A549 (cell line): Measurements from ENCODE around the gene PRODH. TPM values are rescaled to one million over a fixed set of nuclear protein-coding genes. Genes with fewer than 3 reads are reported as not detected.
"Not testable (repeated sequence)": the region's sequence is repeated elsewhere in the genome, so short reads cannot be mapped to it uniquely, and the experiment has no call there.

Source experiments
- ATAC-seq, 2 experiments: fragments of 200-7000 bp in 1 of 2; fragments of >200 bp in 1 of 2; cut with Nextera tagmentation in 1 of 2; cut with Tn5 transposase in 1 of 2; 3 replicates each; pipeline versions ENCODE4 v1.8.0 to v1.9.1; 2018 to 2020; ENCODE audit warnings: mild to moderate bottlenecking in 1 of 2, moderate library complexity in 1 of 2
- CTCF ChIA-PET: fragments of 300-600 bp; sonication (Branson Sonifier 250); formaldehyde crosslinking; extraction: SDS; loops from one replicate; lab custom pipeline; 2021; ENCODE audit warnings: antibody characterized with exemption, inconsistent platforms; lab: Yijun Ruan, JAX
- POLR2A ChIA-PET: fragments of 350-600 bp; formaldehyde crosslinking; extraction: SDS; loops from one replicate; lab custom pipeline; 2021; ENCODE audit warnings: antibody characterized with exemption, inconsistent platforms; lab: Yijun Ruan, JAX
- DNase-seq, 2 experiments: peaks; one replicate each; pipeline versions ENCODE4 v3.0.0 to v3.0.0-alpha.2; 2011 to 2016; ENCODE audit warnings: low read depth in 1 of 2, low spot score in 1 of 2
- FAIRE-seq: peaks from 2 replicates; lab custom pipeline; 2011; peaks lifted over from hg19 to GRCh38; lab: Jason Lieb, UNC
- H3K27ac ChIP-seq, 2 experiments: fragments of >200 bp; sonication (Bioruptor Twin); formaldehyde crosslinking; 3 replicates each; pipeline ENCODE4 v1.5.1; 2016 to 2017
- H3K4me1 ChIP-seq: fragments of >200 bp; sonication (Bioruptor Twin); formaldehyde crosslinking; 3 replicates; pipeline ENCODE4 v1.6.1; 2016
- H3K4me2 ChIP-seq: fragments of >200 bp; sonication (Bioruptor Twin); formaldehyde crosslinking; 3 replicates; pipeline ENCODE4 v1.6.1; 2016
- H3K4me3 ChIP-seq: fragments of >200 bp; sonication (Bioruptor Twin); formaldehyde crosslinking; 3 replicates; pipeline ENCODE4 v1.5.1; 2016
- H3K9me3 ChIP-seq: fragments of >200 bp; sonication (Bioruptor Twin); formaldehyde crosslinking; 3 replicates; pipeline ENCODE4 v1.6.1; 2016
- CHD2 ChIP-seq: fragments of 150-350 bp; IDR thresholded peaks from 2 replicates; pipeline ENCODE4 v1.6.1; 2014; ENCODE audit warnings: low read length; ENCODE audit not compliant: partially characterized antibody
- EHF ChIP-seq: fragments of 250-450 bp; sonication (Bioruptor Pico); IDR thresholded peaks from 2 replicates; pipeline ENCODE4 v1.5.0; 2020; ENCODE audit warnings: mild to moderate bottlenecking
- FOSL2 ChIP-seq, 2 experiments: fragments of 450-650 bp in 1 of 2; fragments of >200 bp in 1 of 2; sonication (Bioruptor Twin) in 1 of 2; formaldehyde crosslinking; IDR thresholded peaks; 2 replicates each; pipeline versions ENCODE4 v1.5.0 to v1.6.1; 2016 to 2020; ENCODE audit warnings: mild to moderate bottlenecking in 1 of 2, moderate library complexity in 1 of 2
- HEYL ChIP-seq: fragments of 250-450 bp; sonication (Bioruptor Pico); IDR thresholded peaks from 2 replicates; pipeline ENCODE4 v1.8.0; 2021; ENCODE audit warnings: mild to moderate bottlenecking, moderate library complexity
- KDM1A ChIP-seq: fragments of 200-600 bp; sonication (generic); IDR thresholded peaks from 2 replicates; pipeline ENCODE4 v1.6.1; 2016; ENCODE audit warnings: low read depth, mild to moderate bottlenecking
- KDM5A ChIP-seq: fragments of 200-600 bp; sonication (generic); IDR thresholded peaks from 2 replicates; pipeline ENCODE4 v1.6.1; 2016; ENCODE audit warnings: antibody characterized with exemption, mild to moderate bottlenecking
- MAZ ChIP-seq: fragments of 150-350 bp; IDR thresholded peaks from 2 replicates; pipeline ENCODE4 v1.6.1; 2014; ENCODE audit warnings: antibody characterized with exemption, low read depth, low read length, borderline replicate concordance
- NPAS2 ChIP-seq: fragments of 250-450 bp; sonication (Bioruptor Pico); IDR thresholded peaks from 2 replicates; pipeline ENCODE4 v1.8.0; 2022; ENCODE audit warnings: mild to moderate bottlenecking, moderate library complexity, borderline replicate concordance
- NR3C1 ChIP-seq: fragments of >200 bp; sonication (Bioruptor Twin); formaldehyde crosslinking; IDR thresholded peaks from 3 replicates; pipeline ENCODE4 v1.6.1; 2017
- POLR2A ChIP-seq: IDR thresholded peaks from 2 replicates; pipeline ENCODE4 v1.6.1; 2012; ENCODE audit warnings: mild to moderate bottlenecking, low read length
- RAD21 ChIP-seq, 2 experiments: fragments of >200 bp in 1 of 2; sonication (Bioruptor Twin) in 1 of 2; formaldehyde crosslinking in 1 of 2; IDR thresholded peaks in 1 of 2; conservative IDR thresholded peaks in 1 of 2; 2 replicates in 1 of 2; 3 replicates in 1 of 2; pipeline ENCODE4 v1.6.1; 2012 to 2018; ENCODE audit warnings: inconsistent platforms in 1 of 2
- RNF2 ChIP-seq: fragments of 200-600 bp; sonication (generic); IDR thresholded peaks from 2 replicates; pipeline ENCODE4 v1.6.1; 2016; ENCODE audit warnings: low read depth, mild to moderate bottlenecking, antibody characterized with exemption, moderate library complexity, borderline replicate concordance
- SMC3 ChIP-seq: fragments of >200 bp; sonication (Bioruptor Twin); formaldehyde crosslinking; IDR thresholded peaks from 3 replicates; pipeline ENCODE4 v1.6.1; 2018; ENCODE audit warnings: inconsistent platforms
- SREBF2 ChIP-seq: fragments of 450-650 bp; IDR thresholded peaks from 2 replicates; pipeline ENCODE4 v1.6.1; 2014; ENCODE audit warnings: mild to moderate bottlenecking, moderate library complexity
- TP53 ChIP-seq: fragments of 250-450 bp; sonication (Bioruptor Pico); IDR thresholded peaks from 2 replicates; pipeline ENCODE4 v1.5.0; 2021; ENCODE audit warnings: mild to moderate bottlenecking, moderate library complexity
- ZC3H11A ChIP-seq: fragments of 450-650 bp; IDR thresholded peaks from 2 replicates; pipeline ENCODE4 v1.6.1; 2014; ENCODE audit warnings: antibody characterized with exemption, mild to moderate bottlenecking
- WGBS: methylation state at CpG from one replicate; pipeline ENCODE4 v1.1.6; 2017; ENCODE audit errors: missing lambda C conversion rate; 5-methylcytosine and 5-hydroxymethylcytosine counted together
- polyA plus RNA-seq, 4 experiments: library from polyadenylated mRNA; depleted of rRNA in 3 of 4; stranded (reverse); fragments of >200 nt; fragmentation: RNase III in 1 of 4; extraction: RNeasy Plus Mini Kit Qiagen cat#74134 plus additional on column Dnase treatment in 1 of 4; gene quantifications; 2 replicates in 3 of 4; 3 replicates in 1 of 4; pipeline ENCODE4 v1.2.3, GENCODE V29; 2011 to 2017
- TF ChIP-seq, protein P1 (sequence below): fragments of >200 bp; sonication (Bioruptor Twin); formaldehyde crosslinking; IDR thresholded peaks from 3 replicates; pipeline ENCODE4 v1.5.1; 2016

Gene PRODH
- polyA plus RNA-seq, 2 of the 4 experiments (the other 2 are of a cell fraction), result 0.58 to 2.4 TPM

DNA sequence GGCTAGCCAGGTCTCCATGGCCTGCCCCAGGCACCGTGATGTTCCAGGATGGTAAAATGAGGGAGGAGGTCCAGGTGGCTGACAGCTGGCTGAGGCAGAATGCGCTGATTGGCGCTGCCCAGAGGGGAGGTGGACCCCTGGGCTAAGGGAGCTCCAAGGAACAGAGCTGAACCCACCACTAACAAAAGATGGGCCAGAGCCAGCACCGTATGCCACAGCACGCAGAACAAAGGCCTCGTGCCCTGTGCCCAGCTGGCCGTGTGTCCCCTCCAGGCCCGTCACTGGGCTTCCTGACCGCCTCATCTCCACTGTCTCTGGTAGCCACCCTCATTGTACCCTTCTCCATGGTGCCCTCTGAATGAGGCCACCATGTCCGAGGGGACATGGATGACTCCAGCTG is 19.6 kb upstream of the PRODH start:
- POLR2A ChIA-PET, result no interaction called here
- ATAC-seq, result no peak
- Histone ChIP-seq H3K9me3 (no peaks in the 10 kb centered on the region), H3K4me2 (no peak overlapping the region), H3K4me3 (no peak overlapping the region)
- WGBS, result 91% methylated on average over 10 of the region's 10 CpGs
- CTCF ChIA-PET, result interaction anchor here (1.0 to 1.4 kb wide), 3 partner anchors 12 to 129 kb away, joined by 3 read pairs; no protein-coding TSS in a partner anchor
- FAIRE-seq, result no peak
- TF ChIP-seq HEYL (CRISPR knock-in tag), result no peak
- TF ChIP-seq, all 56 proteins: peak for 0
- Histone ChIP-seq H3K4me1 (no peaks in the 10 kb centered on the region), H3K27ac (no peak overlapping the region)
- no peak for DNase-seq

DNA sequence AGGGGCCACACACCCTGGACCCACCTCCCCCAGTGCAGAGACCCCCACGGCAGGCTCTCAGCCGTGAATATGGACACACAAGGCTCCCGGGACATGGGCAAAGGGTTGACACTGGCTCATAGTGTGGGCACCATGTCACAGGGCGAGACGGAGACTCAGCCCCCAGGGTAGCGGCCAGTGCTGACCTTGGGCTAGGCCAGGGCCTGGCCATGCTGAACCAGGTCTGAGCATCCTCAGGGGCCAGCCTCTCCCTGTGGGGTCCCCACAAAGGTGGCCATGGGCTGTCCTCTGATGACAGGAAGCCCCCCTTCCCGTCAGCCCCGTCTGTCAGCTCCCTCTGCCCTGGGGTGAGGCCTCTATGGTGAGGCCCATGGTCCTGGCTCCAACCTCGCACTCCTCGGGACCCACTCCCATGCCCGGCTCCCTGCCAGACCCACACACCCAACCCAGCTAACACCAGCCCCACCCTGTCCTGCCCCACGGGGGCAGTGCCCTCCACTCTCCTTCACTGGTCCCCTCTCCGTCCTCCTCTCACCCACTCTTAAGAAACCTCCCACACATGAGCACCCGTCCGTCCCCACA is 19.0 kb upstream of the PRODH start:
- DNase-seq (no peak), FAIRE-seq (no peak), ATAC-seq (peak in 1 of 2 experiments; percentile 4; a peak in 2 of 6 replicates)
- Histone ChIP-seq H3K4me1 (no peaks in the 10 kb centered on the region), H3K4me3 (no peak overlapping the region), H3K27ac (no peak overlapping the region), H3K4me2 (no peak overlapping the region), H3K9me3 (no peaks in the 10 kb centered on the region)
- POLR2A ChIA-PET, result no interaction called here
- TF ChIP-seq SMC3 (no peak), RAD21 (conservative IDR thresholded peaks at IDR 0.05 in 1 of 2, IDR thresholded peaks at IDR 0.05 in 1 of 2) (no peak), CHD2 (no peak), ZC3H11A (no peak), RNF2 (no peak), POLR2A (no peak), FOSL2 (IDR thresholded peaks at IDR 0.05) (no peak), FOSL2 (CRISPR knock-in tag; IDR thresholded peaks at IDR 0.05) (no peak)
- CTCF ChIA-PET, result interaction anchor here (1.0 to 1.4 kb wide), 3 partner anchors 13 to 130 kb away, joined by 3 read pairs; no protein-coding TSS in a partner anchor
- 65% methylated on average over 10 of the region's 15 CpGs for WGBS

DNA sequence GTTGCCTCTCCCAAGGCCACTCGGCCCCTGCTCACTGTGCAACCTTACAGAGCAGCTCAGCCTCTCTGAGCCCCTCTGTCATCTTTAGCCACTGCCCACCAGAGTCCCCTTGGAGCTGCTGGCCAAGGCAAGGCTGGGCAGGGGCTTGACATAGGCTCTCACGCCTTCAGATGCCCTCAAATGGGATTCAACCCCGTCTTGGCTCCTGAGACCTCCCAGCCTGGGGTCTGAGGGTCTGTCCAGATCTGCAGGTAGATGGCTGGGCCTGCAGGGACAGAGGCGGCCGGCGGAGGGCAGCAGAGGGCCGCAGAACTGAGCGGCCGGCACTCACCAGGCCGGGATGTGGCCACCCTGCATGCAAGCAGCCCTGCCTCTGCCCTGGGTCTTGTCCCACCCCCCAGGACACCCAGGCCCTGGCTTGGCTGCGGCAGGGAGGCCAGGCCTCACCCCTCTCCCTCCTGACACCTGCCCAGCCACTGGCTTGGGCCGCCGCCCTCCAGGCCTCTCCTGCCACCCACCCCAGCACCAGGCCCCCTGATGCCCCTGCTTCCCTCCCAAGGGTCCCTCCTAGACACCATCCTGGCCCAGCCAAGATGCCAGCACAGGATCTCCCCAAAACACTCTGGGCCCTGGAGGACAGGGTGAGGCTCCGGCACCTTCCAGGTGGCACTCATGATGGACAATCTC is 18.4 kb upstream of the PRODH start:
- H3K4me1 ChIP-seq, H3K9me3 ChIP-seq, FAIRE-seq, H3K4me3 ChIP-seq, H3K27ac ChIP-seq, POLR2A ChIA-PET, H3K4me2 ChIP-seq: not testable (repeated sequence)
- CTCF ChIA-PET, result interaction anchor here (0.7 to 1.4 kb wide), 9 partner anchors 21 to 675 kb away, joined by 3 to 4 read pairs (median 3); no protein-coding TSS in a partner anchor
- ATAC-seq (peak; percentile 72 to 93), DNase-seq (peak; percentile 22 to 52)
- peak; percentile 52 for TF ChIP-seq SMC3
- peak; percentile 75 to 78 for TF ChIP-seq RAD21 (conservative IDR thresholded peaks at IDR 0.05 in 1 of 2, IDR thresholded peaks at IDR 0.05 in 1 of 2)
- TF ChIP-seq, protein P1, sequence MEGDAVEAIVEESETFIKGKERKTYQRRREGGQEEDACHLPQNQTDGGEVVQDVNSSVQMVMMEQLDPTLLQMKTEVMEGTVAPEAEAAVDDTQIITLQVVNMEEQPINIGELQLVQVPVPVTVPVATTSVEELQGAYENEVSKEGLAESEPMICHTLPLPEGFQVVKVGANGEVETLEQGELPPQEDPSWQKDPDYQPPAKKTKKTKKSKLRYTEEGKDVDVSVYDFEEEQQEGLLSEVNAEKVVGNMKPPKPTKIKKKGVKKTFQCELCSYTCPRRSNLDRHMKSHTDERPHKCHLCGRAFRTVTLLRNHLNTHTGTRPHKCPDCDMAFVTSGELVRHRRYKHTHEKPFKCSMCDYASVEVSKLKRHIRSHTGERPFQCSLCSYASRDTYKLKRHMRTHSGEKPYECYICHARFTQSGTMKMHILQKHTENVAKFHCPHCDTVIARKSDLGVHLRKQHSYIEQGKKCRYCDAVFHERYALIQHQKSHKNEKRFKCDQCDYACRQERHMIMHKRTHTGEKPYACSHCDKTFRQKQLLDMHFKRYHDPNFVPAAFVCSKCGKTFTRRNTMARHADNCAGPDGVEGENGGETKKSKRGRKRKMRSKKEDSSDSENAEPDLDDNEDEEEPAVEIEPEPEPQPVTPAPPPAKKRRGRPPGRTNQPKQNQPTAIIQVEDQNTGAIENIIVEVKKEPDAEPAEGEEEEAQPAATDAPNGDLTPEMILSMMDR, result peak; percentile 54
- no CpG with 5 or more reads among the region's 14 CpGs for WGBS

DNA sequence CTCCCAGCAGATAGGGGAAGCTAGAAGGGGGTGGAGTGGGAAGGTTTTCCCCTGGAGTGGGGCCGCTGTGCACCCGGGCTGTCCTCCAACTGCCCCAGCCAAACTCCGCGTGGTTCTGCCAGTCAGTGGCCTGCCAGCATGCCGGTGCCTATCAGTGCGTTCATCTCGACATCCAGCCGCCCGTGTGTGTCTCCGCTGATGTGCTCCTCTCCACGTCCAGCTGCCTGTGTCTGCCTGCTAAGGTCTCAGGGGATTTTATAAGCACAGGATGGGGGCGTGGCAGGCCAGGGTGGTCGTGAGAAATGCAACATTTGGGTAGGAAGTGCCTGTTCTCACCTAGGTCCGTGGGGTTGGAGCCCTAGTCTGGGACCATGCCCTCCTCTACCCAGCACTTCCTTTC is 17.0 kb upstream of the PRODH start:
- FAIRE-seq, H3K9me3 ChIP-seq, POLR2A ChIA-PET, H3K4me2 ChIP-seq, H3K27ac ChIP-seq, H3K4me1 ChIP-seq, CTCF ChIA-PET, H3K4me3 ChIP-seq, DNase-seq, ATAC-seq: not testable (repeated sequence)
- WGBS, result 45% methylated on average over 5 of the region's 14 CpGs

DNA sequence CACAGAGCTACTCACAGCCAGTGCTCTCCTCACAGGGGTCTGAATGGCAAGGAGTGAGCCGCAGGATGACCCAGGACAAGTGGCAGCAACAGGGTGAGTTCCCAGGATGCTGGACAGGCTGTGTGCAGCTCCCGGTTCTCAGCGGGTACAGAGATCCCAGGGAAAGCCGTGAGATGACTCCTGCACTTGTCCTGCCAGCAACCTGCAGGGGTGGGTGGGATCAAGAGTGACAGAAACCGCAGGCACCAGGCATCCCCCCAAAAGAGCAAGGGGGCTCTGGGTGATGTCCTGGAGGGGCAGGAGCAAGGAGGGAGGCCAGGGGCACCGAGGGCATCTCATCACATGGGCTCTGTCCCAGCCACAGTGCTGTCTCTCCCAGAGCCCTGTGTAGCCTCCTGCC is 15.9 kb upstream of the PRODH start:
- CTCF ChIA-PET, result no interaction called here
- no peaks in the 10 kb centered on the region for H3K4me1 ChIP-seq
- ATAC-seq, result no peak
- H3K4me3 ChIP-seq, result no peak overlapping the region
- DNase-seq, result no peak
- WGBS, result 47% methylated on average over 4 of the region's 6 CpGs
- H3K27ac ChIP-seq, result no peak overlapping the region
- H3K9me3 ChIP-seq, result no peaks in the 10 kb centered on the region
- no peak overlapping the region for H3K4me2 ChIP-seq
- no peak for TF ChIP-seq RNF2
- TF ChIP-seq MAZ, result no peak
- no peak for TF ChIP-seq TP53
- no peak for TF ChIP-seq NPAS2 (CRISPR knock-in tag)
- TF ChIP-seq RAD21 (conservative IDR thresholded peaks at IDR 0.05 in 1 of 2, IDR thresholded peaks at IDR 0.05 in 1 of 2), result no peak
- no peak for TF ChIP-seq NR3C1
- no peak for TF ChIP-seq EHF
- TF ChIP-seq SREBF2, result no peak
- TF ChIP-seq KDM1A, result no peak
- TF ChIP-seq KDM5A, result no peak
- TF ChIP-seq, all 56 proteins: peak for 0
- POLR2A ChIA-PET, result no interaction called here
- no peak for FAIRE-seq
